Mucosa of descending colon (tissue), 3 donors: ENCODE results near the gene ABCC4. TPM values are rescaled to one million over a fixed set of nuclear protein-coding genes. Genes with fewer than 3 reads are reported as not detected.

Source experiments
- ATAC-seq: fragments of 200-7000 bp; cut with Tn5 transposase; one replicate; pipeline ENCODE4 v1.9.1; 2020; ENCODE audit warnings: mild to moderate bottlenecking, moderate library complexity
- DNase-seq, 3 donors: peaks; one replicate each; pipeline ENCODE4 v3.0.0-alpha.2; 2020
- H3K36me3 ChIP-seq: fragments of 200-600 bp; one replicate; pipeline ENCODE4 v1.8.0; 2021; ENCODE audit warnings: low read depth, mild to moderate bottlenecking
- H3K4me1 ChIP-seq: fragments of 200-600 bp; one replicate; pipeline ENCODE4 v1.8.0; 2021; ENCODE audit warnings: low read depth, mild to moderate bottlenecking
- H3K4me3 ChIP-seq: fragments of 200-600 bp; one replicate; pipeline ENCODE4 v1.8.0; 2021; ENCODE audit warnings: mild to moderate bottlenecking
- H3K9me3 ChIP-seq: fragments of 200-600 bp; one replicate; pipeline ENCODE4 v1.8.0; 2021; ENCODE audit warnings: mild to moderate bottlenecking
- intact Hi-C, 2 donors: fragments of 100-400 bp; cut with DNase I in 1 of 2; cut with micrococcal nuclease in 1 of 2; formaldehyde crosslinking; loops; one replicate each; pipeline versions ENCODE4 v1.11.0 to v1.11.1; 2022; cut with DNase I, micrococcal nuclease
- total RNA-seq, 3 donors: library from RNA; stranded (reverse); fragmentation: NEBNext Ultra II Directional in 2 of 3; extraction: Animal tissue kit (Norgen Biotek cat#: 25700) in 2 of 3; gene quantifications; one replicate each; pipeline versions ENCODE4 v1.2.1 to v1.2.4, GENCODE V29; 2021 to 2023
- TF ChIP-seq, protein P1 (sequence below): fragments of 200-600 bp; IDR thresholded peaks from one replicate; pipeline ENCODE4 v1.8.0; 2022; ENCODE audit warnings: antibody characterized with exemption, mild to moderate bottlenecking
- donor health status: DM: no; HTN: no; CAD: no; lungs with moderate emphysema.
- donor health status: DM: no; HTN: no; CAD: no.
- donor health status: DM: no; HTN: yes; CAD: no.

Gene ABCC4
- total RNA-seq, 3 donors from 2014 or later: 19.3 to 35.1 (median 30.2) TPM

DNA sequence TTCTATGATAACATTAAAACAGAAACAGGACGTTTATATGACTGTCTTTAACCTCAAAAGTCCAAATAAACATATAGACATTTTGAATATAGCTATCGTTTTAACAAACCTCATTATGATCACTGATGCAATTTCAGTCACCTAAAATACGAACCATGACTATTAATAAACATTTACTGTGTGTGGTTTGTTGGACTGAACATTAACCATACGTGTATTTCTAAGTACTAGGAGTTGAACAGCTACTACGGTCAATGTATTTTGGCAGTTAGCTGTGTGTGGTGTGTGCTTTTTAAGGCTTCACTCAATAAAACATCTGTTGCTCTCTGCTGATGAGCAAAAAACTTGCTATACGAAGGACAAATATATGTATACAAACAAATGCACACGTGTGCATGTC, 281.4 kb downstream of the ABCC4 start:
- DNase-seq (no peak), ATAC-seq (no peak)
- TF ChIP-seq, protein P1, sequence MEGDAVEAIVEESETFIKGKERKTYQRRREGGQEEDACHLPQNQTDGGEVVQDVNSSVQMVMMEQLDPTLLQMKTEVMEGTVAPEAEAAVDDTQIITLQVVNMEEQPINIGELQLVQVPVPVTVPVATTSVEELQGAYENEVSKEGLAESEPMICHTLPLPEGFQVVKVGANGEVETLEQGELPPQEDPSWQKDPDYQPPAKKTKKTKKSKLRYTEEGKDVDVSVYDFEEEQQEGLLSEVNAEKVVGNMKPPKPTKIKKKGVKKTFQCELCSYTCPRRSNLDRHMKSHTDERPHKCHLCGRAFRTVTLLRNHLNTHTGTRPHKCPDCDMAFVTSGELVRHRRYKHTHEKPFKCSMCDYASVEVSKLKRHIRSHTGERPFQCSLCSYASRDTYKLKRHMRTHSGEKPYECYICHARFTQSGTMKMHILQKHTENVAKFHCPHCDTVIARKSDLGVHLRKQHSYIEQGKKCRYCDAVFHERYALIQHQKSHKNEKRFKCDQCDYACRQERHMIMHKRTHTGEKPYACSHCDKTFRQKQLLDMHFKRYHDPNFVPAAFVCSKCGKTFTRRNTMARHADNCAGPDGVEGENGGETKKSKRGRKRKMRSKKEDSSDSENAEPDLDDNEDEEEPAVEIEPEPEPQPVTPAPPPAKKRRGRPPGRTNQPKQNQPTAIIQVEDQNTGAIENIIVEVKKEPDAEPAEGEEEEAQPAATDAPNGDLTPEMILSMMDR: no peak
- no peaks in the 10 kb centered on the region for H3K4me1 ChIP-seq
- intact Hi-C loops: no loop called here
- H3K9me3 ChIP-seq: no peaks in the 10 kb centered on the region
- H3K4me3 ChIP-seq: no peak overlapping the region
- no peaks in the 10 kb centered on the region for H3K36me3 ChIP-seq

DNA sequence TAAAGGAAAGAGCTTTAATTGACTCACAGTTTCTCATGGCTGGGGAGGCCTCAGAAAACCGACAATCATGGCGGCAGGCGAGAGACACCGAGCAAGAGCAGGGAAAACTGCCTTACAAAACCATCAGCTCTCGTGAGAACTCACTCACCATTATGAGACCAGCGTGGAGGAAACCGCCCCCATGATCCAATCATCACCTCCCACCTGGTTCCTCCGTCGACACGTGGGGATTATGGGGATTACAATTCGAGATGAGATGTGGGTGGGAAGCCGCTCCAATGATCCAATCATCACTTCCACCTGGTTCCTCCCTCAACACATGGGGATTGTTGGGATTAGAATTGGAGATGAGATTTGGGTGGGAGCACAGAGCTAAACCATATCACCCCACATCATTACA, 293.9 kb downstream of the ABCC4 start:
- DNase-seq (no peak), ATAC-seq (no peak)
- Histone ChIP-seq H3K36me3 (no peaks in the 10 kb centered on the region), H3K4me1 (peaks cover 11% of the 10 kb centered on the region), H3K9me3 (no peaks in the 10 kb centered on the region), H3K4me3 (no peak overlapping the region)
- TF ChIP-seq, protein P1: no peak
- intact Hi-C loops: no loop called here

DNA sequence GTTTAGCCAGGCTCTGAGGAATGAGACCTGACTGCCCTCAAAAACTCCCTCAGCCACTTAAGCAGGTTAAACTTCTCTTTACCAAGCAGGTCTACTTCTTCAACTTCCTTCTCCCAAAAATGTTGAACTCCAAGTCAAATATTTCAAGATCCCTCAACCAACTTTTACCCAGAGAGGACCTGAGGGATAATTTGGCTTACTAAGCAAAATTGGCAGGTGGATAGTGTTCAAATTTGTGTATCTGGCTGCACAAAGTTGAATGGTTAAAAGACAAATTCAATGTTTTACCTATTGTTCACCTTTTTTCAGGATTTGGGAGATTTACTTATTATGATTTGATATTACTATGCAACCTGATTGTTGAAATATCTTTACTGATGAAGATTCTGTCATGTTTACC, 296.0 kb downstream of the ABCC4 start:
- no peak overlapping the region for H3K4me3 ChIP-seq
- H3K4me1 ChIP-seq: peaks cover 11% of the 10 kb centered on the region
- no peaks in the 10 kb centered on the region for H3K9me3 ChIP-seq
- TF ChIP-seq, protein P1: no peak
- intact Hi-C loops: no loop called here
- H3K36me3 ChIP-seq: no peaks in the 10 kb centered on the region
- DNase-seq (no peak), ATAC-seq (no peak)

DNA sequence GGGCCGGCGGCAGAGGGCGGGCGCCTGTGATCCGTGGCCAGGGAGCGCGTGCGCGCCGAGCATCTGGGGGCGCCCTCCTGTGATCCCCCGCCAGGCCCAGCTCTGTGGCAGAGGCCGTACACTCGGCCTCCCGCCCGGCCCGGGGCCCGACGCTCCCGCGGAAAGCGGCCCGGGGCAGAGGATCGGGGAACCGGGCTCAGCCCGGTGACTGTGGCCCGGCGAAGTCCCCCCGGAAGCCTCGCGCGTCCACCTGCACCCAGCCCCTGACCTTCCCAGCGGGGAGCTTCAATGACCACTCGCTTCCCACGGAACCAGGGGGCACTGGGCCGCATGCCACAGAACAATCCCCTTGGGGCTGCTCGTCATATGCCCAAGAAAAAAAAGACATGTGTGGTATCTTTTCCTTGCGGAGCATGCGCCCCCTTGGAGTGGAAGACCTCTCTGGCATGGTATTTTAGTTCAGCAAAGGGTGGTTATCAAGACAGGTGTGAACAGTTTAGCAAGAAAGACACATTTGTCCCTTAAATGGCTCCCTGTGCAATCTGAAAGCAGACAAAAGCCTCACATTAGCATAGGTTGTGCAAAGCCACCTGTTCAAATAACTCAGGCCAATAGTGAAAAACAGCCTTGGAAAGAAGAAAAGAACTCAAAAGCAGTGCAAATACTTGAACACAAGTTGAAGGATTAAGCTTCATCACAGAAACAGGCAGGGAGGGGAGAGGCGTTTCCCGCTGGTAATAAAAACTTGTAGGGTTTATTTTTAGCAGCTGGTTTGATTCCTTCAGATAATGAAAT, 298.0 kb downstream of the ABCC4 start:
- peaks cover 11% of the 10 kb centered on the region for H3K4me1 ChIP-seq
- H3K36me3 ChIP-seq: no peaks in the 10 kb centered on the region
- ATAC-seq (peak; percentile 38), DNase-seq (no peak)
- H3K4me3 ChIP-seq: no peak overlapping the region
- TF ChIP-seq, protein P1: no peak
- intact Hi-C loops: no loop called here
- H3K9me3 ChIP-seq: no peaks in the 10 kb centered on the region

DNA sequence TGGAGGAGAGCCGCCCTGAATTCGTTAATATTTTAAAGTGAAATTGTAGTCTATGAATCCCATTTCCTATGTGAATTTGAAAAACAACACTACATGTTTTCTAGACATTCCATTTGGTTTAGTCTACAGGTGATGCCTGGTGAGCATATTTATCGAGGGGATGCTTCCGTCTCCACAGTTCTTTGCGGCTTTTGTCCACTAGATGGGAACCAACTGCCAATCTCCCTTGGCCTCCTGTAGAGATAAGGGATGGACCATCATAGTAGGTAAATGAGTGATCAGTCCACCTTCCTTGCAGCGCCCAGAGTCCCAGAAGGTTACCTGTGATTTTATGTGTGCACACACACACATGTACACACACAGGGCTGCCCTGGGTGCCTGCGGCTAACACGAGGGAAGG, 299.1 kb downstream of the ABCC4 start:
- Histone ChIP-seq H3K4me3 (no peak overlapping the region), H3K4me1 (peaks cover 11% of the 10 kb centered on the region), H3K36me3 (no peaks in the 10 kb centered on the region), H3K9me3 (no peaks in the 10 kb centered on the region)
- TF ChIP-seq, protein P1: no peak
- DNase-seq: no peak
- ATAC-seq: no peak
- intact Hi-C loops: no loop called here
